Activated B cell treated with CpG ODN at 0.5 μM for 24 hours (primary cell): Measurements from ENCODE around the gene NPBWR2. TPM values are rescaled to one million over a fixed set of nuclear protein-coding genes. Genes with fewer than 3 reads are reported as not detected.
"Not testable (repeated sequence)": the region's sequence is repeated elsewhere in the genome, so short reads cannot be mapped to it uniquely, and the experiment has no call there.

Experiments
- ATAC-seq: fragments of 200-7000 bp; cut with Tn5 transposase; one replicate; pipeline ENCODE4 v1.10.0; 2021; ENCODE audit warnings: low read depth, mild to moderate bottlenecking, moderate library complexity
- CTCF ChIA-PET: fragments of 350-600 bp; sonication (Branson Sonifier 250); formaldehyde crosslinking; loops from one replicate; lab custom pipeline; 2021; ENCODE audit warnings: antibody characterized with exemption; lab: Charles Lee
- POLR2A ChIA-PET: fragments of 350-600 bp; sonication (Branson Sonifier 250); formaldehyde crosslinking; loops from one replicate; lab custom pipeline; 2021; ENCODE audit warnings: antibody characterized with exemption; lab: Charles Lee
- DNase-seq: peaks from one replicate; pipeline ENCODE4 v3.0.0; 2022
- H3K27ac Mint-ChIP-seq: one replicate; pipeline ENCODE4 v1.8.0; 2020; ENCODE audit warnings: mixed read lengths
- H3K27me3 Mint-ChIP-seq: one replicate; pipeline ENCODE4 v1.8.0; 2021; ENCODE audit warnings: mixed read lengths
- H3K36me3 Mint-ChIP-seq: one replicate; pipeline ENCODE4 v1.8.0; 2021; ENCODE audit warnings: low read depth, mixed read lengths
- H3K4me1 Mint-ChIP-seq: one replicate; pipeline ENCODE4 v1.8.0; 2021; ENCODE audit warnings: mixed read lengths
- H3K4me3 Mint-ChIP-seq: one replicate; pipeline ENCODE4 v1.8.0; 2020; ENCODE audit warnings: mild to moderate bottlenecking, mixed read lengths
- H3K9me3 Mint-ChIP-seq: one replicate; pipeline ENCODE4 v1.8.0; 2020; ENCODE audit warnings: mixed read lengths
- CTCF ChIP-seq: fragments of 200-600 bp; IDR thresholded peaks from one replicate; pipeline ENCODE4 v1.8.0; 2022; ENCODE audit warnings: antibody characterized with exemption, mild to moderate bottlenecking
- intact Hi-C: fragments of 100-400 bp; cut with micrococcal nuclease; formaldehyde crosslinking; loops from one replicate; pipeline ENCODE4 v1.15.1; 2024
- total RNA-seq: library from RNA; stranded (reverse); gene quantifications from 2 replicates; pipeline ENCODE4 v1.2.3, GENCODE V29; 2022

Gene NPBWR2
- total RNA-seq, 1 donor from 2014 or later: not detected

GRCh38 chr20:64137598-64138031 is 30.2 kb upstream of the NPBWR2 start:
- Mint-ChIP-seq H3K4me3 (no peak overlapping the region), H3K4me1 (no peaks in the 10 kb centered on the region), H3K36me3 (no peaks in the 10 kb centered on the region), H3K27me3 (no peaks in the 10 kb centered on the region), H3K9me3 (no peaks in the 10 kb centered on the region), H3K27ac (no peak overlapping the region)
- intact Hi-C loops: no loop called here
- ChIA-PET CTCF (no interaction called here), POLR2A (no interaction called here)
- TF ChIP-seq CTCF: no peak
- no peak for ATAC-seq
- DNase-seq: no peak

- POLR2A ChIA-PET: no interaction called here
- CTCF ChIA-PET: no interaction called here
- DNase-seq (no peak), ATAC-seq (no peak)
- no peaks in the 10 kb centered on the region for H3K9me3 Mint-ChIP-seq
- H3K4me1 Mint-ChIP-seq: no peaks in the 10 kb centered on the region
- intact Hi-C loops: no loop called here
- no peak for TF ChIP-seq CTCF
- no peaks in the 10 kb centered on the region for H3K27me3 Mint-ChIP-seq
- no peaks in the 10 kb centered on the region for H3K36me3 Mint-ChIP-seq
- no peak overlapping the region for H3K4me3 Mint-ChIP-seq
- no peak overlapping the region for H3K27ac Mint-ChIP-seq
Measured at GRCh38 chr20:64136004-64136710, 28.8 kb upstream of the NPBWR2 start.

GRCh38 chr20:64134744-64135143 is 27.4 kb upstream of the NPBWR2 start:
- POLR2A ChIA-PET: not testable (repeated sequence)

GRCh38 chr20:64133951-64134407 is 26.6 kb upstream of the NPBWR2 start:
- POLR2A ChIA-PET: no interaction called here
- H3K27me3 Mint-ChIP-seq: peaks cover 3% of the 10 kb centered on the region
- no peaks in the 10 kb centered on the region for H3K9me3 Mint-ChIP-seq
- no peak overlapping the region for H3K27ac Mint-ChIP-seq
- ATAC-seq (no peak), DNase-seq (no peak)
- no peaks in the 10 kb centered on the region for H3K4me1 Mint-ChIP-seq
- H3K4me3 Mint-ChIP-seq: no peak overlapping the region
- intact Hi-C loops: no loop called here
- TF ChIP-seq CTCF: no peak
- H3K36me3 Mint-ChIP-seq: no peaks in the 10 kb centered on the region
- CTCF ChIA-PET: no interaction called here

More at GRCh38 chr20:64134744-64135143, 27.4 kb upstream of the NPBWR2 start:
- intact Hi-C loops, H3K27me3 Mint-ChIP-seq, ATAC-seq, H3K4me3 Mint-ChIP-seq, H3K36me3 Mint-ChIP-seq, H3K4me1 Mint-ChIP-seq, H3K27ac Mint-ChIP-seq, CTCF ChIA-PET, H3K9me3 Mint-ChIP-seq, DNase-seq: not testable (repeated sequence)

GRCh38 chr20:64131406-64131805 is 24.0 kb upstream of the NPBWR2 start:
- intact Hi-C loops: no loop called here
- CTCF ChIA-PET: no interaction called here

More at GRCh38 chr20:64131406-64131805, 24.0 kb upstream of the NPBWR2 start:
- H3K27ac Mint-ChIP-seq: no peak overlapping the region
- no peaks in the 10 kb centered on the region for H3K9me3 Mint-ChIP-seq
- no peak for ATAC-seq
- H3K27me3 Mint-ChIP-seq: peaks cover 6% of the 10 kb centered on the region
- no peak overlapping the region for H3K4me3 Mint-ChIP-seq
- H3K36me3 Mint-ChIP-seq: no peaks in the 10 kb centered on the region
- H3K4me1 Mint-ChIP-seq: no peaks in the 10 kb centered on the region
- no peak for TF ChIP-seq CTCF
- no peak for DNase-seq
- POLR2A ChIA-PET: no interaction called here
